ENCODE measurements around the gene FAM222B. TPM values are rescaled to one million over a fixed set of nuclear protein-coding genes. Genes with fewer than 3 reads are reported as not detected.

FAM222B gene
- total and polyA plus RNA-seq, 9 of the 15 experiments (the other 6 are each of a cell fraction or from before 2014, with no cell fraction given), result 4.0 to 34.6 (median 7.5) TPM

- no peak for TF ChIP-seq ZBTB40 (IDR thresholded peaks at IDR 0.05)
- TF ChIP-seq ZBTB40 (CRISPR knock-in tag; IDR thresholded peaks at IDR 0.05), result no peak
- peak; percentile 67 for TF ChIP-seq ETV5 (CRISPR knock-in tag; IDR thresholded peaks at IDR 0.05; ENCODE audit: low read depth)
- no peak for TF ChIP-seq EHMT2 (IDR thresholded peaks at IDR 0.05)
- TF ChIP-seq XRCC5 (IDR thresholded peaks at IDR 0.05; ENCODE audit: low read depth, low read length), result peak; percentile 88
- peak; percentile 60 for TF ChIP-seq KLF13 (tag; IDR thresholded peaks at IDR 0.05; ENCODE audit: borderline replicate concordance, low read depth)
- peak; percentile 77; the same call in 1 of the 2 replicates for TF ChIP-seq CREM (IDR thresholded peaks at IDR 0.05; ENCODE audit: low read depth)
- TF ChIP-seq ZFP30 (CRISPR knock-in tag; IDR thresholded peaks at IDR 0.05; ENCODE audit: borderline replicate concordance), result no peak
- TF ChIP-seq HDAC1 (IDR thresholded peaks at IDR 0.05), result peak in 1 of 2 experiments; percentile 89; a peak in 2 of 4 replicates
- TF ChIP-seq ZNF41 (CRISPR knock-in tag; conservative IDR thresholded peaks at IDR 0.05), result no peak
- no peak for TF ChIP-seq GATA2 (CRISPR knock-in tag; IDR thresholded peaks at IDR 0.05)
- peak; percentile 54; the same call in 1 of the 2 replicates for TF ChIP-seq KDM2B (CRISPR knock-in tag; IDR thresholded peaks at IDR 0.05)
- TF ChIP-seq ZNF408 (CRISPR knock-in tag; IDR thresholded peaks at IDR 0.05; ENCODE audit: low read depth), result no peak
- TF ChIP-seq PREB (CRISPR knock-in tag; IDR thresholded peaks at IDR 0.05), result 0 out of 2 replicates have a peak, but pooled peaks have one; percentile 26
- no peak for TF ChIP-seq ZNF280A (IDR thresholded peaks at IDR 0.05; ENCODE audit: low read depth, partially characterized antibody)
- no peak for TF ChIP-seq SAFB2 (IDR thresholded peaks at IDR 0.05; ENCODE audit: borderline replicate concordance, low read depth, low read length, severe bottlenecking)
These were observed 115.7 kb downstream of the FAM222B start (continued) for GRCh38 chr17:28726627-28727491.

All from K562 (cell line).